Measurements from ENCODE around the gene TTLL1.

Gene TTLL1

GRCh38 chr22:42993651-42994275 is 95.4 kb downstream of the TTLL1 start:
- no peak for DNase-seq (ENCODE audit: low spot score)

- no peak for DNase-seq (ENCODE audit: low spot score)
These were observed 96.2 kb downstream of the TTLL1 start for GRCh38 chr22:42992886-42993479.

- no peak for DNase-seq (ENCODE audit: low spot score)
These were observed 97.1 kb downstream of the TTLL1 start for GRCh38 chr22:42992092-42992491.

- no peak for DNase-seq (ENCODE audit: low spot score)
These were observed 98.1 kb downstream of the TTLL1 start for GRCh38 chr22:42991010-42991651.

- no peak for DNase-seq (ENCODE audit: low spot score)
These were observed 98.9 kb downstream of the TTLL1 start for GRCh38 chr22:42990131-42990838.

Measured in CD4-positive, alpha-beta T cell treated with Interleukin-15 for 4 hours (primary cell).